Measurements from ENCODE around the gene CNKSR3.

DNA sequence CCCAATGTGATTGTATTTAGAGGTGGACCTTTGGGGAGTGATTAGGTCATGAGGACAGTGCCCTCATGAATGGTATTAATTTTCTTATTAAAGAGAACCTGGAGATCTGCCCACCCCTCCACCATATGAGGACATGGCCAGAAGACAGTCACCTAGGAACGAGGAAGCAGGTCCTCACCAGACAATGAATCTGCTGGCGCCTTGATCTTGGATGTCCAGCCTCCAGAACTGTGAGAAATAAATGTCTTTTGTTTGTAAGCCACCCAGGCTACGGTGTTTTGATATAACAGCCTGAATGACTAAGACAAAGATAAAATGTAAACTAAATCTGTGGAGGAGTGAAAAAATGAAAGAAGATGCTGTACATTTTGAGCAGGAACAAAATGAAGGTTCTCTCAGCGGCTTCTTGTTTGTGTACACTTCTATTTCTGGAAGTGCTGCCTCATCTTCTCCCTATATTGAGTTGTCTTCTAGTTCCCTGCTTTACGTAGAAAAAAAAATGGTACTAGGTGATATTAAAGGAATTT lies 152.4 kb downstream of the CNKSR3 start:
- TF ChIP-seq, protein P1, sequence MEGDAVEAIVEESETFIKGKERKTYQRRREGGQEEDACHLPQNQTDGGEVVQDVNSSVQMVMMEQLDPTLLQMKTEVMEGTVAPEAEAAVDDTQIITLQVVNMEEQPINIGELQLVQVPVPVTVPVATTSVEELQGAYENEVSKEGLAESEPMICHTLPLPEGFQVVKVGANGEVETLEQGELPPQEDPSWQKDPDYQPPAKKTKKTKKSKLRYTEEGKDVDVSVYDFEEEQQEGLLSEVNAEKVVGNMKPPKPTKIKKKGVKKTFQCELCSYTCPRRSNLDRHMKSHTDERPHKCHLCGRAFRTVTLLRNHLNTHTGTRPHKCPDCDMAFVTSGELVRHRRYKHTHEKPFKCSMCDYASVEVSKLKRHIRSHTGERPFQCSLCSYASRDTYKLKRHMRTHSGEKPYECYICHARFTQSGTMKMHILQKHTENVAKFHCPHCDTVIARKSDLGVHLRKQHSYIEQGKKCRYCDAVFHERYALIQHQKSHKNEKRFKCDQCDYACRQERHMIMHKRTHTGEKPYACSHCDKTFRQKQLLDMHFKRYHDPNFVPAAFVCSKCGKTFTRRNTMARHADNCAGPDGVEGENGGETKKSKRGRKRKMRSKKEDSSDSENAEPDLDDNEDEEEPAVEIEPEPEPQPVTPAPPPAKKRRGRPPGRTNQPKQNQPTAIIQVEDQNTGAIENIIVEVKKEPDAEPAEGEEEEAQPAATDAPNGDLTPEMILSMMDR (IDR thresholded peaks at IDR 0.05): no peak
- TF ChIP-seq POLR2A (IDR thresholded peaks at IDR 0.05): no peak

All from body of pancreas (tissue), 4 donors.